Muscle of back (tissue), 13 donors: Measurements from ENCODE around the gene TC2N. TPM values are rescaled to one million over a fixed set of nuclear protein-coding genes. Genes with fewer than 3 reads are reported as not detected.
"Not testable (repeated sequence)": the region's sequence is repeated elsewhere in the genome, so short reads cannot be mapped to it uniquely, and the experiment has no call there.

Experiments
- DNase-seq, 3 donors: peaks; one replicate each; pipeline versions ENCODE4 v3.0.0 to v3.0.0-alpha.2; 2013
- long read RNA-seq, 9 donors: transcript quantifications; one replicate each; lab custom pipeline, GENCODE V29; 2026
- polyA plus RNA-seq, 10 donors: library from polyadenylated mRNA; unstranded; fragments of 120-200 nt; gene quantifications; one replicate each; pipeline ENCODE4 v1.2.1, GENCODE V29; 2013; ENCODE audit not compliant: insufficient read length in 10 of 10

The TC2N gene
- 10 to 100 TPM in 1 of 10 donors, 1 to 10 TPM in 9; 1.5 to 12.5 (median 5.3) TPM for polyA plus RNA-seq
- long read RNA-seq, donor 1: 0 reads
- long read RNA-seq, donor 2, partial matches to known transcripts: 0 of 1 reads
- long read RNA-seq, donor 2, other reads (novel, unspliced or antisense): 0 of 1 reads
- long read RNA-seq, donor 3: 0 reads
- long read RNA-seq, donor 4: 0 reads
- long read RNA-seq, donor 5: 0 reads
- long read RNA-seq, donor 6, partial matches to known transcripts: 0 of 1 reads
- long read RNA-seq, donor 6, other reads (novel, unspliced or antisense): 0 of 1 reads
- long read RNA-seq, donor 7: 0 reads
- long read RNA-seq, donor 8, partial matches to known transcripts: 0 of 1 reads
- long read RNA-seq, donor 8, other reads (novel, unspliced or antisense): 0 of 1 reads
- long read RNA-seq, donor 9, full-length matches to known transcripts: 1 of 1 reads
- long read RNA-seq, donor 9, partial matches to known transcripts: 0 of 1 reads
- long read RNA-seq, donor 9, other reads (novel, unspliced or antisense): 0 of 1 reads

DNA sequence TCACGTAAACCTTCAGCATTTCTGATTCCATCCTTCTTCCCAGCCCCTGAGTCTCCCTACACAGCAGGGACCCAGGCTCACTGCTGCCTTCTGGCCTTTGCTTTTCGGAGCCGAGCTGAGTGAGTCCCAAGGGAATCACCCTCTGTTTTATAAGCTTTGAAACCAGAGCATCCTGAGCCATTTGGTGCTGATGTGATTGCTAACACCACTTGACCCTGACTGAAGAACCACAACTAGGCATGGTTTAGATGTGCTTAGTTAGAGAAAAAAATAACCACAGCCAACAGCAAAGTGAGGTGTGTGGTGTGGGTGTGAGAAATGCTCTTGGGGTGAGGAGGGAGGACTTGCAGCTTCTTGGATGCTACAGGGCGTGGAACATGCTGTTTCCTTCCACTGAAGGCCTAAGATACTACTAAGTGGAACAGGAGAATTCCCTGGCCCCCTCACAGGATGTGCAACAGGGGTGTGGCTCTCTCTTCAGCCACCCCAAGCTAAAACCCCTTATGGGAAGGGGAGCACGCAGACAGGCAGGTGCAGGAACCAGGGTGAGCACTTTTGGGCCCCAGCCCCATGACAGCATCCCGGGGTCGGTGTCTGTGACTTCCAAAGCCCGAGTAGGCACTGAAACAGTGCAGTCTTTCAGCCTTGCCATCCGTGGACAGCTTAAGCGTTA, at the start of gene TC2N:
Gene TC2N, minus strand, starts transcription at position 221 of the 673 bp plus-strand sequence. CDS start 53,767 bp downstream, outside the sequence.
- no peak for DNase-seq

DNA sequence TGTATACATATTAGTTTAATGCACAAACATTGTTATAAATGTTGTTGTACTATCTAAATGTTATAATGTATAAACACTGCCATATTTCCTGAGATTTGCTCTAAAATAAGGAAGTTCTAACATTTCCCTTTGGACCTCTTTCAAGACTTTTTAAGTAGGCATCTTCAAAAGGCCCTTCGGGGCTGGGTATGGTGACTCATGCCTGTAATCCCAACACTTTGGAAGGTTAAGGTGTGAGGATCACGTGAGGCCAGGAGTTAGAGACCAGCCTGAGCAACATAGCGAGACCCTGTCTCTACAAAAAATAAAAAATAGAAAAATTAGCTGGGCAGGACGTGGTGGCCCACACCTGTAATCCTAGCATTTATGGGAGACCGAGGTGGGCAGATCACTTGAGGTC, 44.7 kb upstream of the TC2N start:
- DNase-seq: no peak

DNA sequence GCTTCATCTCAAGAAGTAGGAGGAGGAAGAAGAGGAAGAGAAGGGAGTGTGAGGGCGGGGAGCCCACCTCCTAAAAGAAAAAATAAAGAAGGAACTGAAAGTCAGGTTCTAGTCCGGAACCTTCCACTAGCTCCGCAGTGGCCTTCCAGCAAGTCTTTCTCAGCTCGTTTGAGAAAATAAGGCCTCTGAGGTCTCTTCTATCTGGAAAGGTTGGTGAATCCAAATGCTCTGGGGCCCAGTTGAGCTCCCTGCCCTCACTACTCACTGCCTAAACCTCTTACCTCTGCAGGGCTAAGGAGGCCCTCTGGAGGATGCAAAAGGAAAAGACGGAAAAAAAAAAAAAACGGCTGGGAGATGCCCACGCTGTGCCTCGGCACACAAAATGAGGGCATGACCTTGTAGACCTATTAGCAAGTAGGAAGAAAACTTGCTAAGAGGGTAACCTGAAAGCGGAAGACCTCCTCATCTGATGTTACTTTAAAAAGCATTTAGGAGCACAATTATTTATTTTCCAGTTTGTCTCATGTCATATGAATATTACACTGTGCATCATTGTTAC, 44.2 kb upstream of the TC2N start:
- DNase-seq: peak in 1 of 3 donors; percentile 44

DNA sequence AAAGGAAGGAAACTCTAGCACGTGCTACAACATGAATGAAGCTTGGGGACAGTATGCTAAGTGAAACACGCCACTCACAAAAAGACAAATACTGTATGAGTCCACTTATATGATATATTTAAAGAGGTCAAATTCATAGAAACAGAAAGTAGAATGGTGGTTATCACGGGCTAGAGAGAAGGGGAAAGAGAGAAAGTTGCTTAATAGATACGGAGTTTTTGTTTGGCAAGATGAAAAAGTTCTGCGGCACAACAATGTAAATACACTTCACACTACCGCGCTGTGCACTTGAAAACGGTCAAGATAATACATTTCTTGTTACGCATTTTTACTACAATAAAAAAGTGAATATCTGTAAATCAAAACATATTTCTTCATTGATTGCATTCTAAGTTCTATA, 42.9 kb upstream of the TC2N start:
- DNase-seq: no peak

DNA sequence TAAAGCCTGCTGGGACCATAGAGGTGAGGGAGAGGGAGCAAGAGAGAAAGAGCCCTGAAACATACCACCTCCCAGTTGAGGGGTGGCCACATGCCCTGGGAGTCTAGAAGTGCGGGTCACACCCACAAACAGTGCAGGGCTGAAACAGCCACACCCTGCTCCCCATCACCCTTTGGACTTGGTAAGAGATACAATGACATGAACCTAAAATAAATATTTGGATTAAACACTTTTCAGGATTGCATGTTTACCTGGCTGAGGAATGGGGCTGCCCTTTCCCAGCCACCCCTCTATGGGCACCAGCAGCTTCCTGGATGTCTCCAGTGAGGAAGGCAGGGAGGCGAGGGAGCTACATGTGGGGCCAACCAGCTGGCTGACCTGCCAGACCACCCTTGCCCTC, 39.0 kb upstream of the TC2N start:
- no peak for DNase-seq

DNA sequence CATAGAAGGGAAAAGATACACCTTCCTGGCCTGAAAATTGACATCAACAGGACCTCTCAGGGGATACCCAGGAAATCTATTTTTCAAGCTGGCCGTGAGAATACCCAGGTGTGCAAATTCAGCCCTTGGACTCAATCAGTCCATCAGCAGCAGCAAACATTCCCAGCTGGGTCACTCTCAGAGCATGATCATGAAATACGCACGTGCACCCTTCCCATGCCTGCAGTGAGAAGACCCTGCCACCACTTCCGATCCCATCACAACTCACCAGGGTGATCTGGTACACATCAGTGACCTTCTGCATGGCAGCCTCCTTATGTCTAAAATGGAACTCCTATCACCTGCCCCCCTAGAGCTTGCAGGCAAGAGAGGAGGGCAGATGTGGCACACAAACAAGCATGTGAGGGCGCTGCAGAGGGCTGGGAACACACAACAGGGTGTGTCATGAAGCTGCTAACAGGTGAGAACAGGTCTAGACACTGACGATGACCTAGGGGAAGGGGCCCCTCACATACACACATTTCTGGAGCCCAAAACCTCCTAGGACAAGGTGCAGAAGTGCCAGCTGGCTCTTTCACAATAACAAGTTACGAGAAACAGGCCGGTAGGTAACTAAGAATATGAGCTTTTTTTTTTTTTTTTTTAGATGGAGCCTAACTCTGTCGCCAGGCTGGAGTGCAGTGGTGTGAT, 37.8 kb upstream of the TC2N start:
- DNase-seq: no peak

DNA sequence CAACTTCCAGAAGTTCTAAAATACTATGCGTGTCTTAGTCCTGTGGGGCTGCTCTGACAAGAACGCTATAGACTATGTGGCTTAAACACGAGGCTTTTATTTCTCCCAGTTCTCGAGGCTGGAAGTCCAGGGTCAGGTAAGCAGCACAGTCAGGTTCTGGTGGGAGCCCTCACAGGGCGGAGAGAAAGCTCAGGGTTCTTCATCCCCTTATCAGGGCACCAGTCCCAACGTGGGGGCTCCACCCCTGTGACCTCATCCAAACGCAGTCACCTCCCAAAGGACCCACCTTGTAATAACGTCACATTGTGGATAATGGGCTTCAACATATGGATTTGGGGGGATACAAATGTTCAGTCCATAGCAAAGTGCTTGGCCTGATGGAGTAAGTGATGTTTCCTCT, 37.1 kb upstream of the TC2N start:
- DNase-seq: no peak

DNA sequence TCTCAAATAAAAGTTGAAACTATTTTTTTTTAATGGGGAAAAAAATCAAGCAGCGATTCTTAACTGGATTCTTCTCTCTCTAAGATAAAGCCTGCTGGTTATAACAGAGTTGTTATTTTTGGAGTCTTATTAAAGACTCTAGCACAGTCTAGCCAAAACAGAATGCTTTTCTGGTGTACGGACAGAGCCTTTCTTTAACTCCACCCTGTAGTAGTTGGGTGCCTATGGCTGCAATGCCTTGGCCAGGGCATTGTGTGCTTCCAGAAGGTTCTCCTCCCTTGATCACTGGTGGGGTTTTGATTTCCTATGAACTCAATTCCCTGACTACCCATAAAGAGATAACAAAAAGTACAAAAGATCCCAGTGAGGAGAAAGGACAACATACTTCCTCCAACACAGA, 35.7 kb upstream of the TC2N start:
- no peak for DNase-seq

DNA sequence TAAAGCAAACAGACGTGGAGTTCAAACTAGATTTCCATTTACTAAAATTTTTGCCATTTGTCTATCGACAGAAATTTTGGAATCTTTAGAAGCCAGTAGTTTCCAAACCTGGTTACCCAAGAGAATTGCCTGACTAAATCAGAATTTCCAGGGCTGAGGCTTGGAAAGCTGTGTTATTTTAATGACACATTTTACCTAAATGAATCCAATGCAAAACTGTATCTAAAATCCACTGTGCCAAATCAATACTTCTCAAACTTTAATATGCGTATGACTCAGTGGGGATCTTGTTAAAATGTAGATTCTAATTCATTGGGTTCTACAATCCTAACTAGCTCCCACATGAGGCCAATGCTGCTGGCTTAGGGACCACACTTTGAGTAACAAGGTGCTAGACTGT, 35.0 kb upstream of the TC2N start:
- no peak for DNase-seq

DNA sequence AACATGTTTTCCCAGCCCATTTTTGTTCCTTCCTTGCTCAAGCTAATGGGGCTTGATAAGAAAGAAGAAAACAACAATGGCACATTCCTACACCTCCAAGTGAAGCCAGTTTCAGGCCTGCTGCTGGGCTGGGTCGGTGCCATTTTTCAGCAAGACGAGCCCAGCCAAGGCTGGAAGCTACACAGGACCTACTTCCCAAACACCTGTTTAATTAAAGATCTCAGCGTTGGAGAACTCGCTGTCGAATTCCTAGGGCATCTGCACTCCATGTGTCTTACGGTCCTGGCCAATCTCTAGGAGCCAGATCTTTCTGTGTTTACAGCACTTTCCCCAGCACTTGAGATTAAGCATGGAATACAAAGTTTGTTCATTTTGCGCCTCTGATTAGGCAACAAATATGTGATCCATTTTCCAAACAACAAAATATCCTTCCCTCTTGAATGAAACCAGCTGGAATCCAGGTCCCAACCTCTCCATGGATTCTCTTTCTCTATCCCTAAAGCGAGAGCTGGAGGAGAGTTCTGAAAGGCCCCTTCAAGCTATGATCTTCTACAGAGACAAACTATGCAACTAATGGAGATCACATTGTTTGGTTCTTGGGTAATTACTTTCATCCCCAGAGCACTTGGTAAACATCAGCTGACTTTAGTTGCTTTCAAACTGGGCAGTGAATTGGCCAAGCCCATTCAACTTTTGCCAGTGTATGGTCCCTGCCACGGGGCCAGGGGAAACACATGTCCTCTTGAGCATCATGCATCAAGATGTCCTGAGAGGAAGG, 34.3 kb upstream of the TC2N start:
- peak in 1 of 3 donors; percentile 80 for DNase-seq

DNA sequence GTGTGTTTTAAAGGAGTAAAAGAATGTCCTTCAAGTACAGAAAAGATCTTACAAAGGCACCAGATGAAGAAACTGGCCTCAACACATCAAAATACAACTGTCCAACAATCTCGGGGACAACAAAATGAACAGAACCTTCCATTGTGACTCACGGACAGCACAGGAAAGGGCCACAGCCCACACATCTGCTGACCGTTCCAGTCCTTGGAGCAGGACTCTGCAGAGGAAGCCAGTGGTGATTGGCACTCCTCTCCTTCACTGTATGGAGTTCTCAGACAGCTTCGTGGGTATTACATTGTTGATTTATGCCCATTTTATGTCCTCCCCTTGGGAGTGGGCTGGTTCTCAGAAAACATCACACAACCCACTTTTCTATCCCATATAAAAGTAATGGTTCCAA, 32.5 kb upstream of the TC2N start:
- no peak for DNase-seq

DNA sequence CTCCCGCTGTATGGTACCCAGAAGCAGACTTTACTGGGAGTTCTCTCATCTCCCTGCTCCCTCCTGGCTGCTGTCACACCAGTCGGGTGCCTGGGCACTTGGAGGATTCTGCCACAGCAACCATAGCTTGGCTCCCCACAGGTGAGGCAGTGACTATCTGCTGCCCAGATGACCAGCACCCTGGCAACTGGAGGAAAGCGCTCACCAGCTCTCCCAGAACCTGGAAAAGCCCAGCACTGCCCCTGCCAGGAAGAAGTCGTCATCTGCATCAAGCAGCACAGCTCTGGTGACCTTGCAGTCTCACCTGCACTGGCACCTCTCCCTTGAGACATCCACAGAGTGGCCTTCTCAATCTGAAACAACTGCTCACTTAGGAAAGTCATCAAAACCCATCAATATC, 31.9 kb upstream of the TC2N start:
- no peak for DNase-seq

DNA sequence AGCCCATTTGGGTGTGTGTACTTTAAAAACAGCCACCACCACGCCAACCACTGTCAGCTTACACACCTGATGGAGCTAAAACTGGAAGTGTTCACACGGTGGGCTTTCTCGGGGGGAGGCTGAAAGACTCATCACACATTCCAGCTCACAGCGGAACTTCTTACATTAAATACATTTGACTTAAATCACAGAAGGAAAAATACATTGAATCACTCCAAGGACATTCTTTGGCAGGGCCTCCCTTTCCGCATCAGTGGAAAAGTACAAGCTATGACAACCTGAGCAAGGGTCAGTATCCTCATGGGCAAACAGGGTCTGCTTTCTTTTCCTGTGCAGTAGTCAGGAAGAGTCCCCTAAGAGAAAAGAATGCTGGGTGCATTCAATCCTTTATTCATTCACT, 31.0 kb upstream of the TC2N start:
- peak in 2 of 3 donors; percentile 78 to 88 for DNase-seq

DNA sequence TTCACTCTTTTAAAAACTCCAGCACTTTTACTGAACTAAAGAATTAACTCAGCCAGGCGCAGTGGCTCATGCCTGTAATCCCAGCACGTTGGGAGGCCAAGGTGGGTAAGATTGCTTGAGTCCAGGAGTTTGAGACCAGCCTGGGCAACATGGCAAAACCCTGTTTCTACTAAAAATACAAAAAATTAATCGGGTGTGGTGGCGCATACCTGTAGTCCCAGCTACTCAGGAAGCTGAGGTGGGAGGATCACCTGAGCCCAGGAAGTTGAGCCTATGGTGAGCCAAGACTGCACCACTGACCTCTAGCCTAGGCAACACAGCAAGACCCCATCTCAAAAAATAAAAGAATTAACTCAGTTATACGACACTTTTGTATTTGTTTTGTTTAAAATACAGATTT, 30.4 kb upstream of the TC2N start:
- DNase-seq: not testable (repeated sequence)

DNA sequence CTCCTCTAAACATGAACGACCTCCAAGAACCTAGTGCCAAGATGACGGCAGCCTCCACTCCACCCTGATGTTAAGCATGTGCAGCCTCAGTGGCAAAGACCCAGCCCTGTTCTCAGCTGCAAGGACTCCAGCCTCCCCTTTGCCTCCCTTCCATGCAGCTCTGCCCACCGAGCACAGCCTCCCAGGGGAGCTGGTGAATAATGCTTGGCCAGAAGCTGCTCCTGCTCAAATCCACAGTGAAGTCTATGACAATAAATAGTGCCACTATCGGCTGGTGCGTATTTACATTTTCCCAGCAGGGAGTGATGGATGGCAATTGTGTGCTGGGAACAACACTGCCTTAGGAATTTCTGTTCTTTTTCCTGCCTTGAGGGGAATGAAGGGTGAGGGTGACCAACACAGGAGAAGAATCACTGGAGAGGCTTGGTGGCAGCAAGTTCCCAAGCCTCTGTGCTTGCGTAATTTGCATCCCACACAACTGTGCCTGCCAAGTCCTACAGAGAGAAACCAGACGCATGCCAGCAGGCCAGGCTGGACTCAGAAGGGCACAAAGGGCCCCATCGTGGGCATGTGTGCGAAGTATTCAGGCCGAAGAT, 29.9 kb upstream of the TC2N start:
- peak in 1 of 3 donors; percentile 62 for DNase-seq

DNA sequence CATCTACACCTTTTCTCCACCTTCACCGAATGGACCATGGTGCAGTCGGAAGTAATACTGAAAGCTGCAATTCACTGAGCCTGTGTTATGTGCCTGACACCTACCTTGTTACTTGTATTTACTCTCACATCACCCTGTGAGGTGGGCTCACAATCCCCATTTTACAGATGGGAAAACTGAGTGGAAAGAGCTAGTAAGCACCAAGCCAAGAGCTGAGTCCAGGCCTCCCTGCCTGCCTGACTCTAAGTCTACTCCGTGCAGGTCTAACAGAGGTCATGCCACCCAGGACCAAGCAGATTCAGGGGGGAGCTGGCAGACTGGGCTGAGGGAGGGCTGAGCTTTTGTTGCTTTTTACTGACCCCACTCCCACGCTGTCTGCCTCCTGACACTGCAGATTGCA, 29.1 kb upstream of the TC2N start:
- DNase-seq: no peak

DNA sequence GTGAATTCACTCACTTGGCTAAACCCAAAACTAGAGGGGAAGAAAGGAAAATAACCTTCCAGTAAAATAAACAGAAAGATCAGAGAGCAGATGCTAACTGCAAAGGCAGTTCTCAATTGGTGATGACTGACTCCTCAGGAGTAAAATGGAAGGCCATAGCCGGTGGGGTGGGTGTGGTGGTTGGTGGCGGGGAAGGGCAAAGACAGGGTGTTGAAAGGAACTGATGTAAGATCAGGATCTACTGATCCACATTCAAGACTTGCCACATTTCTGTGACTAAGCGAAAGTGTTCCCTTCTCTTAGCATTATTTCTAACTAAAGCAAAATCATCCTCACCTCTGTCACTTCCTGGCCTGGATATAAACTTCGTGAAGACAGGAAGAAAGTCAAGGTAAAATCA, 26.3 kb upstream of the TC2N start:
- DNase-seq: no peak

DNA sequence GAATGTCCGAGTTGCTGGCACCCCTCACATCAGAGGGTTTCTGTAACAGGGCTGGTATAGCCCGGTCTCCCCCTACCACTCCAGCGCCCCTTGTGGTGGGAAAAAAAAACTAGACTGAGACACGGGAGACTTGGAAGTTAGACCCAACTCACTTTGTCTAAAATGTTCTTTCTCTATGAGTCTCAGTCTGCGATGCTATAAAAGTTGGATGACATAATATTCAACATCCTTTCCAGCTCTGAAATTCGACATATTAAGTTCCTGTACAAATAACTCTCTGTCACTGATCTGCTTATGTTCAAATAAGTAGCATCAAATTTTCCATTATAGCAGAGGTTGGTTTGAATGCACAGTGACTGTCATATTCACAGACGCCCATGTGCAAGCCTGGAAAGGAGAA, 25.7 kb upstream of the TC2N start:
- DNase-seq: peak in 1 of 3 donors; percentile 67

DNA sequence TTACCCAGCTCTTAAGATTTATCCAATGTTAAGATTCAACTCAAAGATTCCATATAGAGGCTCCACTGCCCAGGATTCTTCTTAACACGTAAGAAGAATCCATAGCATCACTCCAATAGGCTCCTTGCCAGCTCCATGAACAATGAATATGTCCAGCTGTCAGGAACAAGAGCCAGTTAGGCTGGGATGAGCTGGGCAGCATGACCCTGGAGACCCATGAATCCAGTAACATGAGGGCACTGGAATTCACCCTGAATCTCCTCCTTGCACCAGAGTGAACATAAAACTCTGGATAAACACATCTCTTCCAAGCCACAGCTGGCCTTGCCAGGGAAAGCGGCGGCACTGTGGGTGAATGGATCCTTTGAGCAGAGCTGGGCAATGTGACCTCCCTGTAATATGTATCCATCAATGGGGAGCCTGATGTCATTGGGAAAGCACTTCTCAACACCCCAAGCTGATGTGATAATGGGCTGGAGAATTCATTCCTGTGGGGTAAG, 24.4 kb upstream of the TC2N start:
- peak in 1 of 3 donors; percentile 74 for DNase-seq

DNA sequence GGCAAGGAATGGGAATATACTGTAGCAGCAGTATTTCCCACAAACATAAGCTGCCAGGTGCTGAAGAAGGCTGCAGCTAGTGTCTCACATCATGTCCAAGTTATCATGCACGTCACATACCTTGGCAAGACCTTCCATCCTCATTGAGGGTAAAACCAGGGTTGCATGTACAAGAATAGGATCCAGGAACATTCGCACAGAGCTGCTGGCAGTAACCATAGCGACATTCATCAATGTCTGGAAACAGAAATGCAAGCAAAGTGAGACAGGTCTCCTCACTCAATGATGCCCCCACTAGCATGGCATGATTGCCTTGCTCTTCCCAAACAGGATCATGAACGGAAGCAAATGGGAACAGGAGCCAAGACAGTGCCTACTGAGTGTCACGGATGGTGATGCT, 23.8 kb upstream of the TC2N start:
- no peak for DNase-seq

DNA sequence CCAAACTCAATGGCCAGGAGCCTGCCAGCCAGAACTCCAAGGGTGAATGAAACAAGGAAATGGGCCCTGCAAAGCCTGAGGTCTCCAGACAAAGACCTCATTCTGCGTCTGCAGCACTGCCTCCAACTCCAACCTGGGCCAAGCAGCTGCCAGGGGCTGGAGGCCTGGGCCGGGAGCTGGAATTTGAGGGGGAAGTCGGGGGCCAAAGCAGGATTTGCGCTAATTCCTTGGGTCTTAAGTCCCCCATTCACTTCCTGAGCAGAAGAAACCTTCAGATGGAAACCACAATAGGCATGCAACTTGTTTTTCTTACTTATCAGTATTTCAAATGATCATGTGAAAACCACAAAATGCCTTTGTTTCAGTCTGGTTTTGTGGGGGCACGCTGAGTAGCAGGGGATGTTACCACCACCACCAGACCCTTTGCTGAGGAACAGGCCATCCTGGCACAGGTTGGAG, 23.0 kb upstream of the TC2N start:
- DNase-seq: peak in 1 of 3 donors; percentile 57
